ENCODE data around the gene MACC1. TPM values are rescaled to one million over a fixed set of nuclear protein-coding genes. Genes with fewer than 3 reads are reported as not detected.

MACC1 gene
- total RNA-seq, 1 donor from 2014 or later = not detected

DNA sequence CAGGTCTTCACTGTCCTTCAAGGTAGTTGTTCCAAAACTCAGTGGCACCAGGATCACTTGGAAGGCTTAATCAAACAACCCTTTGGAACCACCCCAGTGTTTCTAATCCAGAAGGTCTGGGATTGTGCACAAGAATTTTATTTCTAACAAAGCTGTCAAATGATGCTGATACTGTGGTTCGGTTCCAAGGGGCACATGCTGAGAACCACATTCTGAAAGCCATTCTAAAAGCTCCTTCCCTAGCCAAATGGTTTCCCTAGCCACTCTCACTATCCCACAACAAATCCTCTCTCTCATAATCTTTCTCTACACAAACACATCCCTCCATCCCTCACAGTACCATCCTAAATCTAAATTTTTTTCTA lies 52.1 kb downstream of the MACC1 start:
- no peaks in the 10 kb centered on the region for H3K36me3 ChIP-seq

DNA sequence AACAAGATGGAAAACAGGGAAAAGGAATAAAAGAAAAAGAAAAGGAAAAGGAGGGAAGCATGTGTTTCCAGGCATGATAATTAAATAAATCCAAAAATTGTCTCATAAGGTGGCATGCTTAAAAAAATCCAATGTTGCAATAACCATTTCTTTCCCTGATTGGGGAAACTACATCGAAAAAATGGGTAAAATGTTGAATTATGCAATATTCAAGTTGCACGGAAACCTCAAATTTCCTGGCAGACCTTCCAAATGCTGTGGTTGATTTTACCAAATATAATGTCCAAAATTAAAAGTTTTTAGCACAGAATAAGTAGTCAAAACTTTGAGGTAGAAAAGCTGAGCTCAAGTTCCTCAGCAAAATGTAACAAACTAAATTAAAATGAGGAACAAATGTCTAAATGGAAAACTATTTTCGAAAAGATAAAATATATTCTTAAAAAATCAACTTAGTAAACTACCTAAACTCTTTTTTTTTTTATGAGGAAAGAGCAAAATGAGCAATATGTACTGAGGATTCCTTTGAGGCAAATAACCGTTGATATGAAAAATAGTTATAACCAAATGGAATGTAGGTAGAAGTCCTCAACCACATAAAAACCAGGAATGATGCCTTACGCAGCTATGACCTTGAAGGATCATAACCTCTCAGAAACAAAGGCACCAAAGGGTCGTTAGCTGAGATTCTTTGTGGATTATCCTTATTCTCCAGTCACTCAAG lies 52.6 kb downstream of the MACC1 start:
- Histone ChIP-seq H3K4me3 (no peak overlapping the region), H3K27me3 (no peaks in the 10 kb centered on the region), H3K36me3 (no peaks in the 10 kb centered on the region), H3K9me3 (no peaks in the 10 kb centered on the region), H3K27ac (no peak overlapping the region), H3K4me1 (no peaks in the 10 kb centered on the region)
- TF ChIP-seq, protein P1, sequence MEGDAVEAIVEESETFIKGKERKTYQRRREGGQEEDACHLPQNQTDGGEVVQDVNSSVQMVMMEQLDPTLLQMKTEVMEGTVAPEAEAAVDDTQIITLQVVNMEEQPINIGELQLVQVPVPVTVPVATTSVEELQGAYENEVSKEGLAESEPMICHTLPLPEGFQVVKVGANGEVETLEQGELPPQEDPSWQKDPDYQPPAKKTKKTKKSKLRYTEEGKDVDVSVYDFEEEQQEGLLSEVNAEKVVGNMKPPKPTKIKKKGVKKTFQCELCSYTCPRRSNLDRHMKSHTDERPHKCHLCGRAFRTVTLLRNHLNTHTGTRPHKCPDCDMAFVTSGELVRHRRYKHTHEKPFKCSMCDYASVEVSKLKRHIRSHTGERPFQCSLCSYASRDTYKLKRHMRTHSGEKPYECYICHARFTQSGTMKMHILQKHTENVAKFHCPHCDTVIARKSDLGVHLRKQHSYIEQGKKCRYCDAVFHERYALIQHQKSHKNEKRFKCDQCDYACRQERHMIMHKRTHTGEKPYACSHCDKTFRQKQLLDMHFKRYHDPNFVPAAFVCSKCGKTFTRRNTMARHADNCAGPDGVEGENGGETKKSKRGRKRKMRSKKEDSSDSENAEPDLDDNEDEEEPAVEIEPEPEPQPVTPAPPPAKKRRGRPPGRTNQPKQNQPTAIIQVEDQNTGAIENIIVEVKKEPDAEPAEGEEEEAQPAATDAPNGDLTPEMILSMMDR (IDR thresholded peaks at IDR 0.05) = no peak
- intact Hi-C loops (cut with DNase I) = no loop called here
- DNase-seq (ENCODE audit: low spot score in 2 of 2) = no peak

More for the DNA sequence above, 52.1 kb downstream of the MACC1 start:
- Histone ChIP-seq H3K4me3 (no peak overlapping the region), H3K9me3 (no peaks in the 10 kb centered on the region), H3K27me3 (no peaks in the 10 kb centered on the region), H3K4me1 (no peaks in the 10 kb centered on the region), H3K27ac (no peak overlapping the region)
- TF ChIP-seq, protein P1 (IDR thresholded peaks at IDR 0.05) = no peak
- DNase-seq (ENCODE audit: low spot score in 2 of 2) = no peak
- intact Hi-C loops (cut with DNase I) = no loop called here

DNA sequence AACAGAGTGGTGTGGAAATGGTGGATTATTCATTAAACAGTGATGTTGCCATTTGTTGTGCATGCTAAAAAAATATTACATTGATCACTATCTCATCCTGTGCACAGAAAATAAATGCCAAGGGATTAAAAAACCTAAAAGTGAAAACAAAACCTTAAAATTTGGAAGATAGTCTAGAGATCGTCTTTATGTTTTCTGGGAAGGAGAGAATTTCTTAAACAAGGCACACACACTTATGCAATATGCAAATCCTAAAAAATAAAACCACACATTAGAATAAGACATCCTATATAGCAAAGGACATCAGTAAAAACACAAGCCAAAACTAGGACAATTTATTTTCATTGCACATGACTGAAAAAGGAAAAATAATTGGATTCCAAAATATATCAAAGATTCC lies 54.5 kb downstream of the MACC1 start:
- TF ChIP-seq, protein P1 (IDR thresholded peaks at IDR 0.05) = no peak
- H3K9me3 ChIP-seq = no peaks in the 10 kb centered on the region
- no peaks in the 10 kb centered on the region for H3K27me3 ChIP-seq
- no peaks in the 10 kb centered on the region for H3K36me3 ChIP-seq
- intact Hi-C loops (cut with DNase I) = no loop called here
- H3K27ac ChIP-seq = no peak overlapping the region
- no peaks in the 10 kb centered on the region for H3K4me1 ChIP-seq
- H3K4me3 ChIP-seq = no peak overlapping the region
- no peak for DNase-seq (ENCODE audit: low spot score in 2 of 2)

DNA sequence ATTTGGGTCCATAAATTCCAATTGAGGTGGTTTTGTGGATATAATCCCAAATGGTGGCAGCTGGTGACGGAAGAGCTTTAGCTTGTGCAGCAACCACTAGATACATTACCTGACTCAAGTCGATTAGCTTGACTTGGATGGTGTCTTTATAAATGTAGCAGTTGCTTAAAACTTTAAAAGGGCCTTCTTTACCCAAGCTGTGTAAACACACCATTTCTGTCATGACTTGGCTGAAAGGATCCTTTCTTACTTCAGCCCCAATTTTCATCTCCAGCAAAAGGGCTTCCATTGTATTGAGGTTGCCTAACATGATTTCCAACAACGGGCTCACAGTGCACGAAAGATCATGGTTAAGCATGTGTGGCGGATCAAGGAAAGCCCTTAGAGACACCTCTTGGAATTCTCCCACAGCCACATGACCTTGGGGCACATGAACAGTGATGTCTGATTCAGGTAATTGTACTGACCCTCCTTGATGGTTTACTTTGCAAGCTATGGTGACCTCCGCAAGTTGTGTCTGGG lies 57.9 kb downstream of the MACC1 start:
- intact Hi-C loops (cut with DNase I) = no loop called here
- H3K36me3 ChIP-seq = no peaks in the 10 kb centered on the region

DNA sequence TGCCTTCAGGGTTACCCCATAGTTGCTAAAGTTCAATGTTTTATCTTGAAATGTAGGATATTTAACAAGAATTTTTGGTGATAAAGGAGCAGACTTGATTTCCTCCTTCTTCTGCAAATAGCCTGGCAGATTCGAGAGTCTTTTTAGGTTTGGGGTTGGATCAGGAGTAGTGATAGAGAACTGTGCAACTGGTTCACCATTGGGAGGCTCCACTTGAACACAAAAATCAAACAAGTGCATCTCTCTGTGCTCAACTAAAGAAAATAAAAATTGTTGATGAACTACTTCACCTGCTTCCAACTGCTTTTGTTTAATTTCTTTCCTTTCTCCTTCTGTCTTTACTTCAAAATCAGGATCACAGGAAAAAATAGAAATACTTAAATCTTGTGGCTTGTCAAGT lies 58.5 kb downstream of the MACC1 start:
- no peaks in the 10 kb centered on the region for H3K36me3 ChIP-seq
- H3K27ac ChIP-seq = no peak overlapping the region
- intact Hi-C loops (cut with DNase I) = no loop called here
- H3K9me3 ChIP-seq = no peaks in the 10 kb centered on the region
- TF ChIP-seq, protein P1 (IDR thresholded peaks at IDR 0.05) = peak in 2 of 3 experiments; percentile 18 to 21
- DNase-seq (ENCODE audit: low spot score in 2 of 2) = no peak
- no peaks in the 10 kb centered on the region for H3K4me1 ChIP-seq
- H3K4me3 ChIP-seq = no peak overlapping the region
- H3K27me3 ChIP-seq = no peaks in the 10 kb centered on the region

More for the DNA sequence above, 57.9 kb downstream of the MACC1 start:
- TF ChIP-seq, protein P1 (IDR thresholded peaks at IDR 0.05) = no peak
- H3K27ac ChIP-seq = no peak overlapping the region
- no peaks in the 10 kb centered on the region for H3K4me1 ChIP-seq
- no peak for DNase-seq (ENCODE audit: low spot score in 2 of 2)
- H3K27me3 ChIP-seq = no peaks in the 10 kb centered on the region
- H3K9me3 ChIP-seq = no peaks in the 10 kb centered on the region
- H3K4me3 ChIP-seq = no peak overlapping the region
